Adrenal gland (tissue), 5 donors: Measurements from ENCODE around the gene PCNX2.

Experiments
- CTCF ChIP-seq, 6 experiments: fragments of 450-650 bp in 4 of 6; fragments of 200-600 bp in 2 of 6; sonication (generic) in 1 of 6; IDR thresholded peaks; 1 replicate in 5 of 6; 2 replicates in 1 of 6; pipeline versions ENCODE4 v1.5.1 to v1.8.0; 2016 to 2021; ENCODE audit warnings: antibody characterized with exemption in 6 of 6, mild to moderate bottlenecking in 2 of 6, moderate library complexity in 1 of 6
- POLR2A ChIP-seq, 2 donors: fragments of 450-650 bp; IDR thresholded peaks; one replicate each; pipeline ENCODE4 v1.6.1; 2017; ENCODE audit warnings: antibody characterized with exemption in 2 of 2, mild to moderate bottlenecking in 2 of 2, moderate library complexity in 1 of 2
- donor health status: DM: no; HTN: no; CAD: no.

DNA sequence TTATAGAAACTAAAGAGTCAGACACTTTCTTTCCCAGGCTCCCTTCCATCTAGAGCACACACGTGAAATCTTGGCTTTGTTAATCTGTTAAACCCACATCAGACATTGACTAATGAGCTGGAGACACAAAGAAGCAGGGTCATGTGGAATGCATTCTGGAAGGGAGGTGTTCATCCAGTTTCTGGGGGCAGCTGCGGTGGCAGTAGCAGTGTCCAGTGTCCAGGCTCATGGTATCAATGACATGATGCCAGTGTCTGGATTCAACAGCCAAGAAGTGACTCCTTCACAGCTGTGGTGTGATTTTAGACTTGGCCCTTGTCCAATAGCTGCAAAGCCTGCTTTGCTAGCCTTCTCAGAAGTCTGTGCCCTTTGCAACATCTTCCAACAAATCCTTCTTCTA, 249.9 kb downstream of the PCNX2 start:
- TF ChIP-seq POLR2A (IDR thresholded peaks at IDR 0.05) (no peak), CTCF (IDR thresholded peaks at IDR 0.05) (no peak)
